MM.1S (cell line): Measurements from ENCODE around the gene RNF212.

Experiments
- DNase-seq: peaks from one replicate; pipeline ENCODE4 v3.0.0-alpha.2; 2015
- H2AFZ ChIP-seq: fragments of 300-600 bp; sonication (generic); 2 replicates; pipeline ENCODE4 v1.6.0; 2016; ENCODE audit warnings: antibody characterized with exemption, low read length
- H3F3A ChIP-seq: fragments of 300-600 bp; sonication (generic); 2 replicates; pipeline ENCODE4 v1.6.1; 2016; ENCODE audit warnings: mild to moderate bottlenecking, antibody characterized with exemption, low read length, moderate library complexity, mixed read lengths; ENCODE audit not compliant: insufficient read depth
- H3K27ac ChIP-seq: fragments of 300-600 bp; sonication (generic); 2 replicates; pipeline ENCODE4 v1.5.1; 2016; ENCODE audit warnings: mild to moderate bottlenecking, low read length
- H3K27me3 ChIP-seq: fragments of 300-600 bp; sonication (generic); replicated peaks from 2 replicates; pipeline ENCODE4 v1.6.0; 2016; ENCODE audit warnings: low read length; ENCODE audit not compliant: insufficient read depth
- H3K36me3 ChIP-seq: fragments of 300-600 bp; sonication (generic); replicated peaks from 2 replicates; pipeline ENCODE4 v1.6.1; 2016; ENCODE audit warnings: mild to moderate bottlenecking, low read length, mixed read lengths; ENCODE audit not compliant: insufficient read depth
- H3K4me1 ChIP-seq: fragments of 300-600 bp; sonication (generic); 2 replicates; pipeline ENCODE4 v1.6.1; 2016; ENCODE audit warnings: low read length, mixed read lengths
- H3K4me2 ChIP-seq: fragments of 300-600 bp; sonication (generic); 2 replicates; pipeline ENCODE4 v1.6.0; 2016; ENCODE audit warnings: low read depth, low read length
- H3K4me3 ChIP-seq: fragments of 300-600 bp; sonication (generic); 2 replicates; pipeline ENCODE4 v1.5.1; 2016; ENCODE audit warnings: low read length, mixed read lengths
- H3K79me2 ChIP-seq: fragments of 300-600 bp; sonication (generic); 2 replicates; pipeline ENCODE4 v1.6.1; 2016; ENCODE audit warnings: mixed run types, low read length, mixed read lengths
- H3K9ac ChIP-seq: fragments of 300-600 bp; sonication (generic); 2 replicates; pipeline ENCODE4 v1.6.1; 2016; ENCODE audit warnings: low read length, mixed read lengths
- H3K9me2 ChIP-seq: fragments of 300-600 bp; sonication (generic); replicated peaks from 2 replicates; pipeline ENCODE4 v1.6.1; 2016; ENCODE audit warnings: mild to moderate bottlenecking, low read length, mixed read lengths; ENCODE audit not compliant: insufficient read depth
- H3K9me3 ChIP-seq: fragments of 300-600 bp; sonication (generic); replicated peaks from 2 replicates; pipeline ENCODE4 v1.6.1; 2016; ENCODE audit warnings: mild to moderate bottlenecking, low read length, mixed read lengths; ENCODE audit not compliant: insufficient read depth
- H4K20me1 ChIP-seq: fragments of 300-600 bp; sonication (generic); 2 replicates; pipeline ENCODE4 v1.6.1; 2016; ENCODE audit warnings: mild to moderate bottlenecking, low read length, moderate library complexity, mixed read lengths; ENCODE audit not compliant: insufficient read depth
- CTCF ChIP-seq: fragments of 300-600 bp; sonication (generic); IDR thresholded peaks from 2 replicates; pipeline ENCODE4 v1.5.1; 2016; ENCODE audit warnings: antibody characterized with exemption, low read length, mixed read lengths
- EZH2 ChIP-seq: fragments of 300-600 bp; sonication (generic); optimal IDR thresholded peaks from 2 replicates; pipeline ENCODE3; 2017; ENCODE audit warnings: low read depth, mild to moderate bottlenecking, antibody characterized with exemption, low read length, mixed read lengths
- EZH2phosphoT487 ChIP-seq: fragments of 300-600 bp; sonication (generic); IDR thresholded peaks from 2 replicates; pipeline ENCODE4 v1.6.1; 2018; ENCODE audit warnings: antibody characterized with exemption, low read length

The RNF212 gene

DNA sequence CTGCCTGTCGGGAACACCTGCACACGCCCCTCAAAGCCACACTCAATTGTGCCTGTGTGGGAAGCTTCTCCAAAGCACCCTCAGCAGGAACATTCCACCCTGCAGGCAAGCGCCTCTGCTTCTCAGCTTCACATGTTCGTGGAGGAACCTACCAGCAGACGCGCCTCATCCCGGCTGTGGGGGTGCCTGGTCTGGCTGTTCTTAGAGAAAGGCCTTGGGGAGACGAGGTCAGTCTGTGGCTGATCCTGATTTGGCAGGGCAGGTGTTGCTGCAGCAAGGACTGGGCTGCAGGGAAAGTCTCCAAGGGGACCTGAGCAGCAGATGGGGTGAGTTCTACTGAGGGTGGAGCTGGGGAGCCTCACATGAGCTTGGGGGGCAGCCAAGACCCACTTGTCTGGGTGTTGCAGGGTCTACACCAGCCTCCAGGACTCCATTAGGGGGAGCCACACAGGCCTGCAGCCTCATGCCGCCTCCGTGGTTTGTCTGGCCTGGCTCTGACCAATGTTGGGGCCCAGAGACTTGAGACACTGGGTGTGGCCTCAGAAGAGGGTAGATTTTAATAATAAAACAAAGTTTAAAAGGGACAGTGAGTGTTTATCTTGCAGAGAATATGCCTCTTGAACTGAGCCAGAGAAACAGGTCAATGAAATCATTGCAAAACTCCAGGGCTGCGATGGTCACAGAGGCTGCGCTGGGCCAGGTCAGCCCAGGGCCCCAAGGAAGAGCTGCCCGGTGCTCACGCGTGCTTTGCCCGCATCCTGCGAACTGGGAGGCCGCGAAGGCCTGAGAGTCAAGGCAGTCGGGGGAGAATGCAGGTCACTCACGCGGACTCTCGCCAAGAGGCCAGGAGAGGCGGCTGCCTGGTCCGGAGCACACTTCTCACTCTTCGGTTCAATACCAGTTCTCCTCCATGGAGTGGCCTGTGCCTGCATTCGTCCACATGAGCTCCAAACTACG, 21.1 kb downstream of the RNF212 start:
- DNase-seq = no peak

GRCh38 chr4:1091561-1091995, 21.8 kb downstream of the RNF212 start:
- TF ChIP-seq CTCF = no peak
- no peak for TF ChIP-seq EZH2
- TF ChIP-seq EZH2phosphoT487 = no peak

More for the DNA sequence above, 21.1 kb downstream of the RNF212 start:
- H2AFZ ChIP-seq = no peak overlapping the region
- H3K4me1 ChIP-seq = no peaks in the 10 kb centered on the region
- H4K20me1 ChIP-seq = no peaks in the 10 kb centered on the region
- H3K4me3 ChIP-seq = no peak overlapping the region
- TF ChIP-seq EZH2phosphoT487 = no peak
- no peak for TF ChIP-seq CTCF
- TF ChIP-seq EZH2 = no peak
- no peaks in the 10 kb centered on the region for H3F3A ChIP-seq
- no peaks in the 10 kb centered on the region for H3K9me2 ChIP-seq
- H3K4me2 ChIP-seq = no peak overlapping the region
- H3K27ac ChIP-seq = no peak overlapping the region
- no peaks in the 10 kb centered on the region for H3K9me3 ChIP-seq
- H3K27me3 ChIP-seq = no peaks in the 10 kb centered on the region
- no peaks in the 10 kb centered on the region for H3K36me3 ChIP-seq
- no peak overlapping the region for H3K9ac ChIP-seq
- H3K79me2 ChIP-seq = no peaks in the 10 kb centered on the region

GRCh38 chr4:1090465-1091440, 22.6 kb downstream of the RNF212 start:
- no peak for DNase-seq
- Histone ChIP-seq H4K20me1 (no peaks in the 10 kb centered on the region), H3K79me2 (no peaks in the 10 kb centered on the region), H3K4me3 (no peak overlapping the region), H3K9me2 (no peaks in the 10 kb centered on the region), H3K36me3 (no peaks in the 10 kb centered on the region), H3K9me3 (no peaks in the 10 kb centered on the region), H3K27me3 (no peaks in the 10 kb centered on the region), H3F3A (no peaks in the 10 kb centered on the region), H3K4me2 (no peak overlapping the region), H3K9ac (no peak overlapping the region), H3K4me1 (no peaks in the 10 kb centered on the region), H3K27ac (no peak overlapping the region), H2AFZ (no peak overlapping the region)
- TF ChIP-seq CTCF (no peak), EZH2phosphoT487 (no peak), EZH2 (no peak)

More at GRCh38 chr4:1091561-1091995, 21.8 kb downstream of the RNF212 start:
- Histone ChIP-seq H2AFZ (no peak overlapping the region), H3K36me3 (no peaks in the 10 kb centered on the region), H3K27me3 (no peaks in the 10 kb centered on the region), H3K4me1 (no peaks in the 10 kb centered on the region), H3K9me2 (no peaks in the 10 kb centered on the region), H3K79me2 (no peaks in the 10 kb centered on the region), H3K27ac (no peak overlapping the region), H3K9me3 (no peaks in the 10 kb centered on the region), H4K20me1 (no peaks in the 10 kb centered on the region), H3F3A (no peaks in the 10 kb centered on the region), H3K4me2 (no peak overlapping the region), H3K4me3 (no peak overlapping the region), H3K9ac (no peak overlapping the region)
- DNase-seq = no peak
